ENCODE results near the gene UCP2.

Gene UCP2

GRCh38 chr11:73982595-73982989, at the start of gene UCP2:
TSS of gene UCP2 (minus strand) at chr11:73982843. CDS start at chr11:73978378, 4,465 bp downstream.
- TF ChIP-seq, protein P1, sequence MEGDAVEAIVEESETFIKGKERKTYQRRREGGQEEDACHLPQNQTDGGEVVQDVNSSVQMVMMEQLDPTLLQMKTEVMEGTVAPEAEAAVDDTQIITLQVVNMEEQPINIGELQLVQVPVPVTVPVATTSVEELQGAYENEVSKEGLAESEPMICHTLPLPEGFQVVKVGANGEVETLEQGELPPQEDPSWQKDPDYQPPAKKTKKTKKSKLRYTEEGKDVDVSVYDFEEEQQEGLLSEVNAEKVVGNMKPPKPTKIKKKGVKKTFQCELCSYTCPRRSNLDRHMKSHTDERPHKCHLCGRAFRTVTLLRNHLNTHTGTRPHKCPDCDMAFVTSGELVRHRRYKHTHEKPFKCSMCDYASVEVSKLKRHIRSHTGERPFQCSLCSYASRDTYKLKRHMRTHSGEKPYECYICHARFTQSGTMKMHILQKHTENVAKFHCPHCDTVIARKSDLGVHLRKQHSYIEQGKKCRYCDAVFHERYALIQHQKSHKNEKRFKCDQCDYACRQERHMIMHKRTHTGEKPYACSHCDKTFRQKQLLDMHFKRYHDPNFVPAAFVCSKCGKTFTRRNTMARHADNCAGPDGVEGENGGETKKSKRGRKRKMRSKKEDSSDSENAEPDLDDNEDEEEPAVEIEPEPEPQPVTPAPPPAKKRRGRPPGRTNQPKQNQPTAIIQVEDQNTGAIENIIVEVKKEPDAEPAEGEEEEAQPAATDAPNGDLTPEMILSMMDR (IDR thresholded peaks at IDR 0.05; ENCODE audit: control insufficient read depth, extremely low read depth, insufficient read depth), result no peak
- DNase-seq (ENCODE audit: low read depth), result no peak
- H3K4me3 ChIP-seq (ENCODE audit: low read depth, low read length), result no peak within 1 kb of the TSS

- no peak for DNase-seq (ENCODE audit: low read depth)
- no peak overlapping the region for H3K4me3 ChIP-seq (ENCODE audit: low read depth, low read length)
- TF ChIP-seq, protein P1 (IDR thresholded peaks at IDR 0.05; ENCODE audit: control insufficient read depth, extremely low read depth, insufficient read depth), result no peak
Measured at GRCh38 chr11:74030723-74031676, 48.4 kb upstream of the UCP2 start.

DNA sequence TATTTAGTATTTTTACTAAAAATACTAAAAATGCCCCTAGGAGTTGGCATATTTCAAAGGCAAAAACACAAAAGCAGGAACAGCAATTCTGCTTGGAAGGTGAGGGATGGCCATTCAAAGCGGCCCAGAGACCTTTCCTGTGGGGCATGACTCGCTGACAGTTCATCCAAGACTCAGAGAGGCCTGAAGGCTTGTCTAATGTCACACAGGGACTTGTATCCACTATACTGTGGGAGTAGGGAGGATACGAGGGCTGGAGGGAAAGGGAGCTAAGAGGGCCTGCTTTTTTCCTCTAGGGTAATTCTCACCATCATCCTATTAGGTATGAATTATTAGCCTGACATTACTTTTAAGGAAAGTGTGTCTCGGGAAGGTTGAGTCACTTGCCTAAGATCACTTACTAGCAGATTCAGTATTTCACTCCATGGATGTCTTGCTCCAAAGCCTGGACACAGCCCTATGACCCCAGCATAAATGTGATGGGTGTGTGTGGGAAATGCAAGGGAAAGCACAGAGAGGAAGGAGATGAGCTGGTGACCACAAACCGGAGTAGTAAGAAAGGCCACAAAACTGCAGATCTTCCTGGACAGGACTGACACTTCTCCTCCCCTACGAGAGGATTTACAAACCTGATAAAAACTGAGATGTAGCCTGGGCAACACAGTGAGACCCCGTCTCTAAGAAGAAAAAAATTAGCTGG, 43.0 kb upstream of the UCP2 start:
- no peak overlapping the region for H3K4me3 ChIP-seq (ENCODE audit: low read depth, low read length)
- TF ChIP-seq, protein P1 (IDR thresholded peaks at IDR 0.05; ENCODE audit: control insufficient read depth, extremely low read depth, insufficient read depth), result no peak
- DNase-seq (ENCODE audit: low read depth), result no peak

DNA sequence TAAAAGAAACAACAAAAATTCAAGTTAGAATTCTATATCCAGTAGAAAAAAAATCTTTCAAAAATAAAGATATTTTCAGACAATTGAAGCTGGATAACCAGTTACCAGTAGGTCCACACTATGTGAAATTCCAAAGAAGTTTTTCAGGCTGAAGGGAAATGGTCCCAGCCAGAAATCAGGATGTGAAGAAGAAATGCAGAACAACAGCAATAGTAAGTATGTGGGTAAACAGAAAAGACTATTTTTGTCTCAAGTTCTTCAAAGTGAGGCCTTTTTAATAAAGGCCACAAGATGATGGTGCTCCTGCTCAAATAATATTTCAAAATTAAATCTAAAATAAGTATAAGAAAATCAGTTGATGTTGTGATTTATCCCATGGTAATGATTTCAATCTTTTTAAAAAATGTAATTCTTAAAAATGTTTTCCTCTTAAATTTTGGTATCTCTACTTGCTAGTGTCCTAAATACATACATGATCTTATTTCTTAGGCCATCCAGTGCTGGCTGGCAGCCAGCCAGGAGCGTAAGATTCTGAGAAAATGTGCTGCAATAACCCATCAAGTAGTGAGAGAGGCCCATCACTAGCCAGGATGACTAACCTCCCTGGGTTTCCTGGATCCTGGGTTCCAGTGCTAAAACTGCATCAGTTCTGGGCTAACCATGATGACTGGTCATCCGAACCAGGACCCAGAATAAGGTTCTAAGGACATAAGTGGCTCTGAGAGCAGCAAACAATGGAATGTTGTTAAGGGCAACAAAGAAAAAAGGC, 41.8 kb upstream of the UCP2 start:
- no peak overlapping the region for H3K4me3 ChIP-seq (ENCODE audit: low read depth, low read length)
- TF ChIP-seq, protein P1 (IDR thresholded peaks at IDR 0.05; ENCODE audit: control insufficient read depth, extremely low read depth, insufficient read depth), result no peak
- no peak for DNase-seq (ENCODE audit: low read depth)

- no peak overlapping the region for H3K4me3 ChIP-seq (ENCODE audit: low read depth, low read length)
- no peak for DNase-seq (ENCODE audit: low read depth)
- TF ChIP-seq, protein P1 (IDR thresholded peaks at IDR 0.05; ENCODE audit: control insufficient read depth, extremely low read depth, insufficient read depth), result no peak
Measured at GRCh38 chr11:74023276-74023675, 40.6 kb upstream of the UCP2 start.

GRCh38 chr11:74022546-74022945, 39.9 kb upstream of the UCP2 start:
- TF ChIP-seq, protein P1 (IDR thresholded peaks at IDR 0.05; ENCODE audit: control insufficient read depth, extremely low read depth, insufficient read depth), result no peak
- no peak for DNase-seq (ENCODE audit: low read depth)
- H3K4me3 ChIP-seq (ENCODE audit: low read depth, low read length), result no peak overlapping the region

Measured in LNCaP clone FGC (cell line).